NK-92 treated with Interleukin-12 subunit alpha and Interleukin-12 subunit beta, amount 100 ng/mL, for 24 hours (cell line): Measurements from ENCODE around the gene MRC1.

Experiments used
- DNase-seq: peaks from one replicate; lab custom pipeline; 2025; lab: John Stamatoyannopoulos, UW

The MRC1 gene

GRCh38 chr10:17795813-17796594 lies 13.1 kb upstream of the MRC1 start:
- DNase-seq = no peak

GRCh38 chr10:17801507-17801906 lies 7.6 kb upstream of the MRC1 start:
- no peak for DNase-seq

GRCh38 chr10:17802350-17802749 lies 6.8 kb upstream of the MRC1 start:
- DNase-seq = no peak

DNA sequence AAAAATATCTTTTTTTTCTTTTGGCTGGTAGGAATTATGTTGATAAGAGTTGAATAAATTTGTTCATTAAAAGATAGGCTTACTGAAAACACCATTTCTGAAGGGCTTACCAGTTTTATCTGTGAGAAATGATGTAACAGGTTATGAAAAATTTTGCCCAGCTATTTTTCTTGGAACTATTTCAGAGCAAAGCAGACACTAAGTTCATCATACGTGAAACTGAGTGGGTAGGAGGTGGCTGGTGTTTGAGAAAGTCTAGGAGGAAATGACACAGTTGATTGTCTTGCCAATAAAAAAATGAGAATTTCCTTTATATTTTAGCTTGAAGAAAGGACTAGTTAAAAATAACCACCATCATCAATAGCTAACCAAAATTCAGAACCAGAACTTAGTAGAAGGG lies 6.2 kb upstream of the MRC1 start:
- DNase-seq = no peak

DNA sequence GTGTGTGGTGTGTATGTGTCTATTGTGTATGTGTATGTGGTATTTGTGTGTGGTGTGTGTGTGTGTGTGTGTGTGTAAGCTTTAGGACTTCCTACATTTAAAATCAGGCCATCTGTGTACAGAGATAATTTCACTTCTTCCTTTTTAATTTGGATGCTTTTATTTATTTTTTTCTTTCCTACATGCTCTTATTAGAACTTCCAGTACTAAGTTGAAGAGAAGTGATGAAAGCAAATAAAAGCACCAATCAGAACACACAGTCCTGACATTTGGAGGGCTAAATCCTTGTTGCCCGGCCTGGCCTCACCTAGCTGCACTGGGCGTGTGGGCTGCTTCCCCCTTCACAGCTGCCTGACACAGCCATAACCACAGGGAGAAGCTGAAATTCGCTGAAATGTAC lies 3.8 kb upstream of the MRC1 start:
- DNase-seq = no peak

GRCh38 chr10:17805921-17806577 lies 3.1 kb upstream of the MRC1 start:
- no peak for DNase-seq

DNA sequence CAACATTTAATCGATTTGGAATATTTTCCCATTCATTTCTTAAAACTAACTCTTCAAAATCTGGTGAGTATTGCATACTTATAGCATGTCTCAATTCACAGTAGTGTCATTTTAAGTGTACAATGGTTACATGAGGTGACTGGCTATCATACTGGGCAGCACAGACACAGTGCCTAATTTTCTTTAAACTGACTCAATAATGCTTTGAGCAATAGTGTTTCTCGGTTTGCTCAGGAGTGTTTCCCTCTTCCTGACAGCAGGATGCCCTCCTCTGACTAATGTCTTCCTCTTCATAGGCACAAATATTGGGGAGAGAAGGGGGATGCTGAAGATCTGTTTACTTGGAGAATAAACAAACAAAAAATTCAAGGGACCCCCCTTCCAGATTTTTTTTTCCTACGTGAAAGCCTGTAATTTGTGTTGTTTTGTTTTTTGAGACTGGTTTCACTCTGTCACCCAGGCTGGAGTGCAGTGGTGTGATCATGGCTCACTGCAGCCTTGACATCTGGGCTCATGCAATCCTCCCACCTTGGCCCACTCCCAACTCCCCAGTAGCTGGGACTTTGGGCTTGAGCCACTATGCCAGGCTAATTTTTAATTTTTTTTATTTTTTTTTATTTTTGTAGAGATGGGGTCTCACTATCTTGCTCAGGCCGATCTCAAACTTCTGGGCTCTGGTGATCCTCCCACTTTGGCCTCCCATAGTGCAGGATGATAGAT lies 2.2 kb downstream of the MRC1 start:
- DNase-seq = no peak

DNA sequence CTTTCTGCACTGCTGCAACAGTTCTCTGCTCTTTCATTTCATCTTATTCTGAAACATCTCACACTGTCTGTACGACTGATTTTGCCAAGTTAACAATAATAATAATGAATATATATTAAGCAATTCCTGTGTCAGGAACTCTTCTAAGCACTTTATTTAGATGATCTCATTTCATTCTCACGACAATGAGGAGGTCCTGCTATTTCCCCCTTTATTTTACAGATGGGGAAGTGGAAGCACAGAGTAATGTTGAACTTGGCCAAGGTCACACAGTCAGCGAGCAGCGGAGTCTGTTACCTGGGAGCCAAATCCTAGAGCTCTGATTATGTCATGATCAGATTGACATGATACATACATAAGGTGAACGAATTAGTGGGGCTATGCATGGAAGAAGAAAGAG lies 5.8 kb downstream of the MRC1 start:
- no peak for DNase-seq

- DNase-seq = no peak
Observed at GRCh38 chr10:17816199-17816598, 7.1 kb downstream of the MRC1 start.

GRCh38 chr10:17817316-17817715 lies 8.2 kb downstream of the MRC1 start:
- DNase-seq = no peak

- no peak for DNase-seq
Observed at GRCh38 chr10:17817790-17818189, 8.6 kb downstream of the MRC1 start.

DNA sequence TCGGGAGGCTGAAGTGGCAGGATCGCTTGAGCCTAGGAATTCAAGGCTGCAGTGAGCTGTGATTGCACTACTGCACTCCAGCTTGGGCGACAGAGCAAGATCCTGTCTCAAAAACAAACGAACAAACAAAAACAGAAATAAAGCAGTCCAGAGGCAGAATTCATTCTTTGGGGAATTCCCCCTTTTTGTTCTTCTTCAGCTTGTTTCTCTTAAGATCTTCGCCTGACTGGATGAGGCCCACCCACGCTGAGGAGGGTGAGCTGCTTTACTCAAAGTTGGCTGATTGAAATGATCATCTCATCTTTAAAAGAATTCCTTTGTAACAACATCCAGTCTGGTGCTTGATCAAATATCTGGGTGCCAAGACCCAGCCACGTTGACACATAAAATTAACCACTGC lies 10.7 kb downstream of the MRC1 start:
- DNase-seq = no peak

- no peak for DNase-seq
Observed at GRCh38 chr10:17820943-17821342, 11.8 kb downstream of the MRC1 start.

- no peak for DNase-seq
Observed at GRCh38 chr10:17821893-17822292, 12.7 kb downstream of the MRC1 start.

DNA sequence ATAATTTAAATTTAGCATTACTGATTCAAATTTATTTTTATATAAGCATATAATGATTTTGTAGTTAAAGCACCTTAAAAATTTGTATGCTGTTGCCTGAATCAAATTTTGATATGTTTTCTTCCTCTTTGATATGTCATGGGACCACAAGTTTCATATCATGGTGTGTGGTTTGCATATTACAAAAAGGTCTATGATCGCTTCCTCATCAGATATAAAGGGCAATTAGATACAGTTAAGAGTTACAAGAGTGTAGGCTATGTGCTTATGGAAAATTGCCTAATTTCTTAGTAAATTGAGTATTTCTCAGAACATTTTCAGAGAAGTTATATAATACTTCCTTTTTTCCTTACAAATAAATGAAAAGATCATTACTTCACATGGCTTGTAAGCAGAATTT lies 22.2 kb downstream of the MRC1 start:
- no peak for DNase-seq

DNA sequence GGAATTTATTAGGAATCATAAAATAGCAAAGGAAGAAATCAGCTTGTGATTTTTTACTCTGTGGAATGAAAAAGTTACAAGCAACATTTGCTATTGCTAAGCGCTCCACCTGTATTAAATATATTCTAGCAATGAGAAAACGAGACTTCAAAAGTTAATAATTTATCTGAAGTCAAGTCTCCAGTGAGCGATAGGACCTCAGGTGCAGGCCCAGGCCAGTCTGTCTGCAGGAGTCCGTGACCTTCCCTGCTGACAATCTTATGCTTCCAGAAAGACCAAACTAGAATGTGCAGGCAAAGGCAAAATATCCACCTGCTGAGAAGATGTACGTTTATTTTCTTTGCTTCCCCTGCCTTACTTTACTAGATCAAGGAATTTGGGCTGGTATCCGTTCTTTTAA lies 22.7 kb downstream of the MRC1 start:
- DNase-seq = no peak

GRCh38 chr10:17833656-17834055 lies 24.5 kb downstream of the MRC1 start:
- no peak for DNase-seq

DNA sequence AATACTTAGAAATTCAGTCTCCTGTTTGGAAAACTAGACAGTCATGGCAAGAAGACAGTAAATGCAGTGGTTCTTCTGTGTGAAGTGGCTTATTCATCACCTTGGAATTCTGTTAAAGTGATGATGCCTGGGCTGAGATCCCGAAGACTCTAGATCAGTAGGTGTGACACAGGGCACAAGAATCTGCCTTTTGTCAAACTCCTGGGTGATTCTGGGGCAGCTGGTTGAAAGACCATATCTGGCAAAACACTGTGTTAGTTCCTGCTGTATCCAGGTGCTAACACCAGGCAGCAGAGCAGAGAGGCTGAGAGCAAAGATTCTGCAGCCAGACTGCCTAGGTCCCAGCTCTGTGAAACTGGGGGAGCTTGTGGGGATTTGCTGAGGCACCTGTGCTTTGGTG lies 26.5 kb downstream of the MRC1 start:
- DNase-seq = no peak

GRCh38 chr10:17836942-17837341 lies 27.8 kb downstream of the MRC1 start:
- no peak for DNase-seq

DNA sequence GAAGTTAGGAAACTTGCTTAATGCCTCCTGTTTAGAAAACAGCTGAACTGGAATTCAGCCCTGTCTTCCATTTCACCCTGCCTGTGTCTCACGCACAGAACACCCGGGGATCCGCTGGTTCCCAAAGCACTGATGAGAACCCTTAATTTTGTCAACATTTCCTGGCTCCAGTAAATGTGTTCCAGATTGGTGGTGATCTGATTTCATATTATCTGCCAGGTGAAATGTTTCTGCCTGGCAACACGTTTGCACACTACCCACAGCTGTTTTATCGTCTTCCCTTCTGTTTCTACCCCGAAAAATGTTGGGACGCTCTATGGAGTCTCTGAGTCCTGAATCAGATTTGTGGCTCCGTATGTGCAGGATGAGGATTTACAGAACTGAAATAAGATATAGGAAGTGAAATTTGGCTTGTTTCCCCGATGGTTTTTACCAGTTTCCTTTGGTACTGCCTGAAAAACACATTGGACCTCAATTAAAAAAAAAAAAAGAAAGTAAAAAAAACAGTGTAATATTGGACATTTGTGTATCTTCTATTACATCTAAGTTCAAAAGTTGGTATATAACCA lies 29.0 kb downstream of the MRC1 start:
- DNase-seq = no peak

- DNase-seq = no peak
Observed at GRCh38 chr10:17841050-17841449, 31.9 kb downstream of the MRC1 start.

- DNase-seq = no peak
Observed at GRCh38 chr10:17842641-17843040, 33.5 kb downstream of the MRC1 start.
